Measurements from ENCODE around the gene SLC39A12. TPM values are rescaled to one million over a fixed set of nuclear protein-coding genes. Genes with fewer than 3 reads are reported as not detected.

Gene SLC39A12
- polyA plus RNA-seq, 2 of the 4 experiments (the other 2 are of a cell fraction) = not detected

DNA sequence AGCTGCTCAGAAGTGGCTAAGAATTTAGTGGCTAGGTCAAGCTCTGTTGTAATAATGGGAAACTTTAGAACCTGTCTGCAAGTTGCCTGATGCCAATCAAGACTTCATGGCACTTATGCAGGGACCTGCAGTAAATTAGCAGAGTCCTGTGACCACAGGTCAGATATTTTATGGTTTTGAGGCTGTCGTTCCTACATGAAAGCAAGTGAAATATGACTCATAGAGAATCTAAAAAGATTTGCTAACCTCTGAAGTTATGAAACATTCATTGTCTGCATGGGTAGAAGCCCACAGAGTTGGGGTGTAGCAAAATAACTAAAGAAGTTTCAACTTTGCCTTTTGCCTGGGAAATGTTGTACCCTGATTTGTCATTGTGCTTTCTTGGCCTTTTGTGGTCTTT is 32.3 kb downstream of the SLC39A12 start:
- no peak for ATAC-seq
- H3K4me2 ChIP-seq = peak overlapping the region; percentile 39
- DNase-seq (ENCODE audit: low read depth in 1 of 2, low spot score in 1 of 2) = no peak
- peak overlapping the region in 1 of 2 experiments; percentile 56; a peak in 2 of 6 replicates for H3K27ac ChIP-seq
- TF ChIP-seq TP53 (CRISPR knock-in tag; IDR thresholded peaks at IDR 0.05) = no peak
- no peak for TF ChIP-seq SMC3 (IDR thresholded peaks at IDR 0.05)
- TF ChIP-seq FOSL2 (IDR thresholded peaks at IDR 0.05) = 0 out of 2 replicates have a peak, but pooled peaks have one; percentile 20
- no peak for TF ChIP-seq FOSL2 (CRISPR knock-in tag; IDR thresholded peaks at IDR 0.05)
- TF ChIP-seq ESRRA (IDR thresholded peaks at IDR 0.05; ENCODE audit: borderline replicate concordance, low read length) = no peak
- no peak for TF ChIP-seq HOXB13 (CRISPR knock-in tag; IDR thresholded peaks at IDR 0.05; ENCODE audit: low read depth)
- no peak overlapping the region for H3K4me3 ChIP-seq
- POLR2A ChIA-PET = interaction anchor here (0.8 kb wide), 1 partner anchor 367 kb away, joined by 3 read pairs; the partner anchor contains the start of gene HACD1
- H3K4me1 ChIP-seq = peaks cover 23% of the 10 kb centered on the region
- FAIRE-seq = no peak
- WGBS (ENCODE audit: missing lambda C conversion rate) = 4% methylated on average over 1 of the region's 1 CpG
- CTCF ChIA-PET = interaction anchor here (1.0 kb wide), 1 partner anchor 11 kb away, joined by 3 read pairs; no protein-coding TSS in a partner anchor
- no peaks in the 10 kb centered on the region for H3K9me3 ChIP-seq

DNA sequence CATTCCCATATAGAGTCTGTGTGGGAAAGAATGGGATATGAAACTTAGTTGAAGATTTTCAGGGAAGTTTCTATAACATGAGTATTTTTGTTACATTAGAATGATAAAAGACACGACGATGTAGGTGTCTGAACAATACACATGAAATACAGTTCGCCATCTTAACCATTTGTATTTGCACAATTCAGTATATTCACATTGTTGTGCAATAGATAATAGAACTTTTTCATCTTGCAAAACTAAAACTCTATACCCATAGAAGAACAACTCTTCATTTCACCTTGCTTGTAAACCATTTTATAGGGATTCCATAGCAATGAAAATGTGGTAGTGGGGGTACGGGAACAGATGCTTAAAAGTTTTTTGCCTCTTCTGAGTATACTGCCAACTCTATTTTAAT is 32.8 kb downstream of the SLC39A12 start:
- TF ChIP-seq CEBPB (IDR thresholded peaks at IDR 0.05) = peak in 1 of 2 experiments; percentile 14; a peak in 1 of 4 replicates
- TF ChIP-seq SMC3 (IDR thresholded peaks at IDR 0.05) = no peak
- no peak for TF ChIP-seq NR3C1 (IDR thresholded peaks at IDR 0.05)
- TF ChIP-seq, protein P1, sequence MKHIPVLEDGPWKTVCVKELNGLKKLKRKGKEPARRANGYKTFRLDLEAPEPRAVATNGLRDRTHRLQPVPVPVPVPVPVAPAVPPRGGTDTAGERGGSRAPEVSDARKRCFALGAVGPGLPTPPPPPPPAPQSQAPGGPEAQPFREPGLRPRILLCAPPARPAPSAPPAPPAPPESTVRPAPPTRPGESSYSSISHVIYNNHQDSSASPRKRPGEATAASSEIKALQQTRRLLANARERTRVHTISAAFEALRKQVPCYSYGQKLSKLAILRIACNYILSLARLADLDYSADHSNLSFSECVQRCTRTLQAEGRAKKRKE (CRISPR knock-in tag; IDR thresholded peaks at IDR 0.05; ENCODE audit: low read depth) = no peak
- TF ChIP-seq, protein P2, sequence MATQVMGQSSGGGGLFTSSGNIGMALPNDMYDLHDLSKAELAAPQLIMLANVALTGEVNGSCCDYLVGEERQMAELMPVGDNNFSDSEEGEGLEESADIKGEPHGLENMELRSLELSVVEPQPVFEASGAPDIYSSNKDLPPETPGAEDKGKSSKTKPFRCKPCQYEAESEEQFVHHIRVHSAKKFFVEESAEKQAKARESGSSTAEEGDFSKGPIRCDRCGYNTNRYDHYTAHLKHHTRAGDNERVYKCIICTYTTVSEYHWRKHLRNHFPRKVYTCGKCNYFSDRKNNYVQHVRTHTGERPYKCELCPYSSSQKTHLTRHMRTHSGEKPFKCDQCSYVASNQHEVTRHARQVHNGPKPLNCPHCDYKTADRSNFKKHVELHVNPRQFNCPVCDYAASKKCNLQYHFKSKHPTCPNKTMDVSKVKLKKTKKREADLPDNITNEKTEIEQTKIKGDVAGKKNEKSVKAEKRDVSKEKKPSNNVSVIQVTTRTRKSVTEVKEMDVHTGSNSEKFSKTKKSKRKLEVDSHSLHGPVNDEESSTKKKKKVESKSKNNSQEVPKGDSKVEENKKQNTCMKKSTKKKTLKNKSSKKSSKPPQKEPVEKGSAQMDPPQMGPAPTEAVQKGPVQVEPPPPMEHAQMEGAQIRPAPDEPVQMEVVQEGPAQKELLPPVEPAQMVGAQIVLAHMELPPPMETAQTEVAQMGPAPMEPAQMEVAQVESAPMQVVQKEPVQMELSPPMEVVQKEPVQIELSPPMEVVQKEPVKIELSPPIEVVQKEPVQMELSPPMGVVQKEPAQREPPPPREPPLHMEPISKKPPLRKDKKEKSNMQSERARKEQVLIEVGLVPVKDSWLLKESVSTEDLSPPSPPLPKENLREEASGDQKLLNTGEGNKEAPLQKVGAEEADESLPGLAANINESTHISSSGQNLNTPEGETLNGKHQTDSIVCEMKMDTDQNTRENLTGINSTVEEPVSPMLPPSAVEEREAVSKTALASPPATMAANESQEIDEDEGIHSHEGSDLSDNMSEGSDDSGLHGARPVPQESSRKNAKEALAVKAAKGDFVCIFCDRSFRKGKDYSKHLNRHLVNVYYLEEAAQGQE (IDR thresholded peaks at IDR 0.05) = no peak
- ATAC-seq = no peak
- ChIA-PET POLR2A (no interaction called here), CTCF (no interaction called here)
- Histone ChIP-seq H3K27ac (no peak overlapping the region; a peak in 1 of 6 replicates), H3K4me2 (peak overlapping the region; percentile 39), H3K4me1 (peaks cover 23% of the 10 kb centered on the region), H3K9me3 (no peaks in the 10 kb centered on the region), H3K4me3 (no peak overlapping the region)
- no peak for FAIRE-seq
- WGBS (ENCODE audit: missing lambda C conversion rate) = 63% methylated on average over 4 of the region's 4 CpGs
- DNase-seq (ENCODE audit: low read depth in 1 of 2, low spot score in 1 of 2) = no peak

DNA sequence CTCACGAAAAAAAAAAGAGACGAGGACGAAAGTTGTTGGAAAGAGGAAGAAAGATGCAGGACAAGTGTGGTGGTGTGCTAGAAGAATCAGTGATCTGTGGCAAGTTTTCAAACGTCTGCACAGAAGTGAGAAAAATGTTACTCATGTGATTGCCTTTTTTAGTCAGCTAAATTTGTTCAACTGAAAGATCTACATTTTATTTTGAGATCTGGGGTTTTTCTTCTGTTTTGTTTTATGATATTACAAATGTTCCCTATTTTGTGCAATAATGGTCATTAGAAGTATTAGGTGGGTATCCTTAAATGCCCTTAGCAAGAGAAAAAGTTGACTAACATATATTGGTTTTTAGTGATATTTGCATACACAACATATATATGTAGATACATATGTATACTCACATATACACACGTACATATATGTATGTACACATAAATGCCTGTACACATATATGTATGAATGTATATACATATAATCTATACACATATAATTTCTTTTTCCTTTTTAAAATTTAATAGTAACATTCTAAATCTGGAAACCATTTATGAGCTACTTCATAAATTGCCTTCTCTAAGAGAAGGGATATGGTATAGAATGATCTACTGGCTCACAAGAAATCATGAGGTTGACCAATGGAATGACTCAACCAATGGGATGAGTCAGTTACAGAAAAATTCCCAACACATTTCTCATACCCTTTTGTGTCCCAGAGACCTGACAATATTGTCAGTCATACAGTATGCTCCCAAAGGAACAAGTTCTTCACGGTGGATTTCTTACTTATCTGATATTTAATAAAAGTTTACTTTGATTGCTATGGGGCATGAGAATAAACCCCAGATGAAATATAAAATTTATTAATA is 38.4 kb downstream of the SLC39A12 start:
- H3K4me3 ChIP-seq = no peak overlapping the region
- WGBS (ENCODE audit: missing lambda C conversion rate) = 43% methylated on average over 6 of the region's 6 CpGs
- no peak overlapping the region for H3K27ac ChIP-seq
- ChIA-PET POLR2A (no interaction called here), CTCF (interaction anchor here (0.9 kb wide), 1 partner anchor 11 kb away, joined by 3 read pairs; no protein-coding TSS in a partner anchor)
- TF ChIP-seq JUNB (IDR thresholded peaks at IDR 0.05) = peak; percentile 64; the same call in 1 of the 2 replicates
- no peak for TF ChIP-seq FOXS1 (CRISPR knock-in tag; IDR thresholded peaks at IDR 0.05)
- TF ChIP-seq, protein P3, sequence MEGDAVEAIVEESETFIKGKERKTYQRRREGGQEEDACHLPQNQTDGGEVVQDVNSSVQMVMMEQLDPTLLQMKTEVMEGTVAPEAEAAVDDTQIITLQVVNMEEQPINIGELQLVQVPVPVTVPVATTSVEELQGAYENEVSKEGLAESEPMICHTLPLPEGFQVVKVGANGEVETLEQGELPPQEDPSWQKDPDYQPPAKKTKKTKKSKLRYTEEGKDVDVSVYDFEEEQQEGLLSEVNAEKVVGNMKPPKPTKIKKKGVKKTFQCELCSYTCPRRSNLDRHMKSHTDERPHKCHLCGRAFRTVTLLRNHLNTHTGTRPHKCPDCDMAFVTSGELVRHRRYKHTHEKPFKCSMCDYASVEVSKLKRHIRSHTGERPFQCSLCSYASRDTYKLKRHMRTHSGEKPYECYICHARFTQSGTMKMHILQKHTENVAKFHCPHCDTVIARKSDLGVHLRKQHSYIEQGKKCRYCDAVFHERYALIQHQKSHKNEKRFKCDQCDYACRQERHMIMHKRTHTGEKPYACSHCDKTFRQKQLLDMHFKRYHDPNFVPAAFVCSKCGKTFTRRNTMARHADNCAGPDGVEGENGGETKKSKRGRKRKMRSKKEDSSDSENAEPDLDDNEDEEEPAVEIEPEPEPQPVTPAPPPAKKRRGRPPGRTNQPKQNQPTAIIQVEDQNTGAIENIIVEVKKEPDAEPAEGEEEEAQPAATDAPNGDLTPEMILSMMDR (IDR thresholded peaks at IDR 0.05) = no peak
- TF ChIP-seq FOSL2 (IDR thresholded peaks at IDR 0.05) = peak; percentile 64
- peak; percentile 74 for TF ChIP-seq FOSL2 (CRISPR knock-in tag; IDR thresholded peaks at IDR 0.05)
- DNase-seq (ENCODE audit: low read depth in 1 of 2, low spot score in 1 of 2) = peak; percentile 37 to 43
- peaks cover 19% of the 10 kb centered on the region; the same call in 2 of the 3 replicates for H3K4me1 ChIP-seq
- H3K9me3 ChIP-seq = no peaks in the 10 kb centered on the region
- no peak for FAIRE-seq
- H3K4me2 ChIP-seq = peak overlapping the region; percentile 49; the same call in 2 of the 3 replicates
- peak; percentile 72 to 78; a peak in 5 of 6 replicates for ATAC-seq

Measured in A549 (cell line).